GM12878 (cell line): Measurements from ENCODE around the gene SIM2. TPM values are rescaled to one million over a fixed set of nuclear protein-coding genes. Genes with fewer than 3 reads are reported as not detected.

Experiments
- ATAC-seq: fragments of 200-7000 bp; cut with Tn5 transposase; 3 replicates; pipeline ENCODE4 v1.9.1; 2020; ENCODE audit warnings: mild to moderate bottlenecking, moderate library complexity
- BruUV-seq: library from RNA; stranded (reverse); fragments of 400-500 nt; replicated peaks from 2 replicates; lab custom pipeline; 2021; lab: Mats Ljungman, UMichigan
- CTCF ChIA-PET: fragments of 300-600 bp; sonication (Branson Sonifier 250); formaldehyde crosslinking; extraction: SDS; loops from one replicate; lab custom pipeline; 2021; ENCODE audit warnings: inconsistent platforms; lab: Yijun Ruan, JAX
- POLR2A ChIA-PET: fragments of 350-600 bp; formaldehyde crosslinking; extraction: SDS; loops from one replicate; lab custom pipeline; 2021; ENCODE audit warnings: inconsistent platforms; lab: Charles Lee
- RAD21 ChIA-PET: fragments of 300-600 bp; sonication (Branson Sonifier 250); formaldehyde crosslinking; loops from one replicate; lab custom pipeline; 2023; ENCODE audit warnings: antibody characterized with exemption; ENCODE audit not compliant: unreplicated experiment; lab: Charles Lee
- SMC1A ChIA-PET: fragments of 300-600 bp; sonication (Branson Sonifier 250); formaldehyde crosslinking; loops from one replicate; lab custom pipeline; 2023; ENCODE audit not compliant: unreplicated experiment, uncharacterized antibody; lab: Charles Lee
- DNase-seq: peaks from one replicate; pipeline ENCODE4 v3.0.0-alpha.2; 2011; ENCODE audit warnings: low read depth, low spot score
- FAIRE-seq: peaks from 3 replicates; lab custom pipeline; 2011; peaks lifted over from hg19 to GRCh38; lab: Jason Lieb, UNC
- H2AFZ ChIP-seq: 2 replicates; pipeline ENCODE4 v1.6.0; 2011; ENCODE audit warnings: low read depth, low read length, control low read depth; ENCODE audit not compliant: control insufficient read depth
- H3K27ac ChIP-seq: 2 replicates; pipeline ENCODE4 v1.5.1; 2011; ENCODE audit warnings: control low read depth; ENCODE audit not compliant: control insufficient read depth, insufficient read depth
- H3K27me3 ChIP-seq, 2 experiments: replicated peaks in 1 of 2; 2 replicates each; pipeline versions ENCODE4 v1.6.0 to v1.6.1; 2011; ENCODE audit warnings: low read length in 1 of 2; ENCODE audit not compliant: control insufficient read depth in 2 of 2, insufficient read depth in 2 of 2
- H3K36me3 ChIP-seq, 2 experiments: 2 replicates each; pipeline ENCODE4 v1.5.1; 2011; ENCODE audit warnings: low read length in 1 of 2; ENCODE audit not compliant: control insufficient read depth in 2 of 2, insufficient read depth in 2 of 2
- H3K4me1 ChIP-seq: 2 replicates; pipeline ENCODE4 v1.6.1; 2011; ENCODE audit warnings: mild to moderate bottlenecking, low read length, moderate library complexity, mixed read lengths; ENCODE audit not compliant: control insufficient read depth, insufficient read depth
- H3K4me2 ChIP-seq: 2 replicates; pipeline ENCODE4 v1.6.0; 2011; ENCODE audit warnings: control low read depth; ENCODE audit not compliant: control insufficient read depth, insufficient read depth
- H3K4me3 ChIP-seq: fragments of 200-600 bp; sonication (generic); 2 replicates; pipeline ENCODE4 v1.5.1; 2016
- H3K79me2 ChIP-seq: 2 replicates; pipeline ENCODE4 v1.6.0; 2011; ENCODE audit warnings: low read length; ENCODE audit not compliant: control insufficient read depth, insufficient read depth
- H3K9ac ChIP-seq: 2 replicates; pipeline ENCODE4 v1.8.0; 2011; ENCODE audit warnings: low read length, control low read depth, mixed read lengths; ENCODE audit not compliant: control insufficient read depth, insufficient read depth
- H3K9me3 ChIP-seq: replicated peaks from 3 replicates; pipeline ENCODE4 v1.5.1; 2011; ENCODE audit warnings: mild to moderate bottlenecking, low read length; ENCODE audit not compliant: control insufficient read depth, insufficient read depth
- H4K20me1 ChIP-seq: 2 replicates; pipeline ENCODE4 v1.6.0; 2011; ENCODE audit not compliant: control insufficient read depth, insufficient read depth
- ATF7 ChIP-seq: fragments of 450-650 bp; IDR thresholded peaks from 2 replicates; pipeline ENCODE4 v1.6.1; 2016; ENCODE audit warnings: low read depth, mild to moderate bottlenecking
- EP300 ChIP-seq, 2 experiments: fragments of 150-350 bp in 1 of 2; IDR thresholded peaks; 2 replicates each; pipeline ENCODE4 v1.6.1; 2011 to 2012; ENCODE audit warnings: low read depth in 2 of 2, low read length in 2 of 2, borderline replicate concordance in 1 of 2, improper control_type of control experiment in 1 of 2, inconsistent platforms in 1 of 2; ENCODE audit not compliant: control insufficient read depth in 1 of 2
- KLF5 ChIP-seq: fragments of 450-650 bp; IDR thresholded peaks from 2 replicates; pipeline ENCODE4 v1.6.1; 2014; ENCODE audit warnings: mild to moderate bottlenecking; ENCODE audit not compliant: partially characterized antibody
- NKRF ChIP-seq: fragments of 450-650 bp; conservative IDR thresholded peaks from 2 replicates; pipeline ENCODE4 v1.6.1; 2017; ENCODE audit warnings: mild to moderate bottlenecking, moderate library complexity
- PBX3 ChIP-seq: IDR thresholded peaks from 2 replicates; pipeline ENCODE4 v1.6.1; 2011; ENCODE audit warnings: mild to moderate bottlenecking, low read depth, low read length, moderate library complexity; ENCODE audit not compliant: insufficient replicate concordance
- RELB ChIP-seq: fragments of 450-650 bp; IDR thresholded peaks from 2 replicates; pipeline ENCODE4 v1.6.1; 2017; ENCODE audit warnings: low read depth, mild to moderate bottlenecking, moderate library complexity
- SMARCA5 ChIP-seq: fragments of 450-650 bp; IDR thresholded peaks from 2 replicates; pipeline ENCODE4 v1.6.1; 2017; ENCODE audit warnings: mild to moderate bottlenecking
- YBX1 ChIP-seq: fragments of 450-650 bp; IDR thresholded peaks from 2 replicates; pipeline ENCODE4 v1.6.1; 2016; ENCODE audit warnings: antibody characterized with exemption
- ZNF622 ChIP-seq: fragments of 450-650 bp; IDR thresholded peaks from 2 replicates; pipeline ENCODE4 v1.6.1; 2017; ENCODE audit warnings: mild to moderate bottlenecking, inconsistent platforms
- WGBS: methylation state at CpG from one replicate; pipeline ENCODE4 v1.1.6; 2016; ENCODE audit warnings: low lambda C conversion rate; ENCODE audit not compliant: insufficient replicate concordance, insufficient coverage; ENCODE audit errors: missing lambda C conversion rate; 5-methylcytosine and 5-hydroxymethylcytosine counted together
- in situ Hi-C: fragments of 300-500 bp; cut with MboI; formaldehyde crosslinking; loops from 9 replicates; pipeline ENCODE4 v1.14.3; 2018; ENCODE audit warnings: mixed read lengths
- intact Hi-C: fragments of 100-400 bp; cut with micrococcal nuclease; formaldehyde crosslinking; loops from one replicate; pipeline ENCODE4 v1.14.2; 2022; ENCODE audit not compliant: unreplicated experiment
- polyA plus RNA-seq, 11 experiments: library from polyadenylated mRNA; depleted of rRNA in 4 of 11; unstranded in 6 of 11; stranded (reverse) in 5 of 11; fragments of >200 nt; fragmentation: Nextera tagmentation in 4 of 11; fragmentation: Illumina TruSeq in 1 of 11; extraction: Ambion mirVana in 4 of 11; extraction: Trizol in 1 of 11; gene quantifications; 1 replicate in 1 of 11; 2 replicates in 10 of 11; pipeline versions ENCODE4 v1.2.1 to v1.2.3, GENCODE V29; 2011 to 2016; ENCODE audit warnings: inconsistent platforms in 2 of 11, missing spikeins in 2 of 11, low read depth in 1 of 11
- total RNA-seq, 4 experiments: library from RNA; depleted of rRNA in 3 of 4; stranded (reverse); fragments of >200 nt in 3 of 4; fragmentation: Illumina TruSeq in 1 of 4; extraction: Trizol in 1 of 4; gene quantifications; 2 replicates each; pipeline versions ENCODE4 v1.2.1 to v1.2.3, GENCODE V29; 2013 to 2021
- TF ChIP-seq, protein P1 (sequence below): IDR thresholded peaks from 2 replicates; pipeline ENCODE4 v1.6.1; 2012; ENCODE audit warnings: low read depth, low read length, improper control_type of control experiment
- TF ChIP-seq, protein P2 (sequence below): IDR thresholded peaks from 2 replicates; pipeline ENCODE4 v1.6.1; 2011; ENCODE audit warnings: borderline replicate concordance, low read depth, mild to moderate bottlenecking, moderate library complexity, mixed read lengths, low read length; ENCODE audit not compliant: insufficient read depth; ENCODE audit errors: extremely low read length
- TF ChIP-seq, protein P3 (sequence below): fragments of 450-650 bp; IDR thresholded peaks from 2 replicates; pipeline ENCODE4 v1.6.1; 2018; ENCODE audit warnings: borderline replicate concordance, mild to moderate bottlenecking; ENCODE audit not compliant: partially characterized antibody
- TF ChIP-seq, protein P4 (sequence below): IDR thresholded peaks from 2 replicates; pipeline ENCODE4 v1.6.1; 2012; ENCODE audit warnings: low read depth, low read length, improper control_type of control experiment

Gene SIM2
- total and polyA plus RNA-seq, 10 of the 15 experiments (the other 5 are each of a cell fraction or from before 2014, with no cell fraction given), result 0.02 to 0.15 (median 0.05) TPM; not detected in 7

- ATAC-seq, result no peak
- H3K4me3 ChIP-seq, result no peak overlapping the region
- H3K4me1 ChIP-seq, result no peaks in the 10 kb centered on the region
- H4K20me1 ChIP-seq, result no peaks in the 10 kb centered on the region
- H3K9ac ChIP-seq, result no peak overlapping the region
- H3K27ac ChIP-seq, result no peak overlapping the region
- ChIA-PET POLR2A (no interaction called here), RAD21 (no interaction called here), CTCF (no interaction called here), SMC1A (no interaction called here)
- peaks cover 15 to 42% of the 10 kb centered on the region in 2 experiments for H3K27me3 ChIP-seq
- H3K36me3 ChIP-seq, result no peaks in the 10 kb centered on the region
- no peak for DNase-seq
- in situ Hi-C loops, result no loop called here
- H3K4me2 ChIP-seq, result no peak overlapping the region
- H2AFZ ChIP-seq, result no peak overlapping the region
- intact Hi-C loops, result no loop called here
- no peaks in the 10 kb centered on the region; the same call in 2 of the 3 replicates for H3K9me3 ChIP-seq
- BruUV-seq, result no TSS peak
- no peak for FAIRE-seq
- no peaks in the 10 kb centered on the region for H3K79me2 ChIP-seq
- 51% methylated on average over 32 of the region's 40 CpGs for WGBS
- TF ChIP-seq ZNF622, result no peak
- TF ChIP-seq, protein P1, sequence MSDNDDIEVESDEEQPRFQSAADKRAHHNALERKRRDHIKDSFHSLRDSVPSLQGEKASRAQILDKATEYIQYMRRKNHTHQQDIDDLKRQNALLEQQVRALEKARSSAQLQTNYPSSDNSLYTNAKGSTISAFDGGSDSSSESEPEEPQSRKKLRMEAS, result no peak
- no peak for TF ChIP-seq NKRF
- no peak for TF ChIP-seq KLF5
- TF ChIP-seq, protein P2, sequence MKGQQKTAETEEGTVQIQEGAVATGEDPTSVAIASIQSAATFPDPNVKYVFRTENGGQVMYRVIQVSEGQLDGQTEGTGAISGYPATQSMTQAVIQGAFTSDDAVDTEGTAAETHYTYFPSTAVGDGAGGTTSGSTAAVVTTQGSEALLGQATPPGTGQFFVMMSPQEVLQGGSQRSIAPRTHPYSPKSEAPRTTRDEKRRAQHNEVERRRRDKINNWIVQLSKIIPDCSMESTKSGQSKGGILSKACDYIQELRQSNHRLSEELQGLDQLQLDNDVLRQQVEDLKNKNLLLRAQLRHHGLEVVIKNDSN, result no peak
- TF ChIP-seq EP300 (IDR thresholded peaks at IDR 0.05; ENCODE audit: borderline replicate concordance in 1 of 2, control insufficient read depth in 1 of 2, low read depth in 2 of 2, low read length in 2 of 2), result no peak
- no peak for TF ChIP-seq ATF7
- TF ChIP-seq, protein P3, sequence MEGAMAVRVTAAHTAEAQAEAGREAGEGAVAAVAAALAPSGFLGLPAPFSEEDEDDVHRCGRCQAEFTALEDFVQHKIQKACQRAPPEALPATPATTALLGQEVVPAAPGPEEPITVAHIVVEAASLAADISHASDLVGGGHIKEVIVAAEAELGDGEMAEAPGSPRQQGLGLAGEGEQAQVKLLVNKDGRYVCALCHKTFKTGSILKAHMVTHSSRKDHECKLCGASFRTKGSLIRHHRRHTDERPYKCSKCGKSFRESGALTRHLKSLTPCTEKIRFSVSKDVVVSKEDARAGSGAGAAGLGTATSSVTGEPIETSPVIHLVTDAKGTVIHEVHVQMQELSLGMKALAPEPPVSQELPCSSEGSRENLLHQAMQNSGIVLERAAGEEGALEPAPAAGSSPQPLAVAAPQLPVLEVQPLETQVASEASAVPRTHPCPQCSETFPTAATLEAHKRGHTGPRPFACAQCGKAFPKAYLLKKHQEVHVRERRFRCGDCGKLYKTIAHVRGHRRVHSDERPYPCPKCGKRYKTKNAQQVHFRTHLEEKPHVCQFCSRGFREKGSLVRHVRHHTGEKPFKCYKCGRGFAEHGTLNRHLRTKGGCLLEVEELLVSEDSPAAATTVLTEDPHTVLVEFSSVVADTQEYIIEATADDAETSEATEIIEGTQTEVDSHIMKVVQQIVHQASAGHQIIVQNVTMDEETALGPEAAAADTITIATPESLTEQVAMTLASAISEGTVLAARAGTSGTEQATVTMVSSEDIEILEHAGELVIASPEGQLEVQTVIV, result no peak
- TF ChIP-seq, protein P4, sequence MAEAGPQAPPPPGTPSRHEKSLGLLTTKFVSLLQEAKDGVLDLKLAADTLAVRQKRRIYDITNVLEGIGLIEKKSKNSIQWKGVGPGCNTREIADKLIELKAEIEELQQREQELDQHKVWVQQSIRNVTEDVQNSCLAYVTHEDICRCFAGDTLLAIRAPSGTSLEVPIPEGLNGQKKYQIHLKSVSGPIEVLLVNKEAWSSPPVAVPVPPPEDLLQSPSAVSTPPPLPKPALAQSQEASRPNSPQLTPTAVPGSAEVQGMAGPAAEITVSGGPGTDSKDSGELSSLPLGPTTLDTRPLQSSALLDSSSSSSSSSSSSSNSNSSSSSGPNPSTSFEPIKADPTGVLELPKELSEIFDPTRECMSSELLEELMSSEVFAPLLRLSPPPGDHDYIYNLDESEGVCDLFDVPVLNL, result no peak
- no peak for TF ChIP-seq SMARCA5
- no peak for TF ChIP-seq PBX3
- TF ChIP-seq YBX1, result no peak
- no peak for TF ChIP-seq RELB
Observed at GRCh38 chr21:36693489-36694030, 5.4 kb upstream of the SIM2 start.
